Vagina (tissue), 2 donors: ENCODE results near the gene UBE2Q1. TPM values are rescaled to one million over a fixed set of nuclear protein-coding genes. Genes with fewer than 3 reads are reported as not detected.

Source experiments
- DNase-seq, 2 donors: peaks; one replicate each; pipeline ENCODE4 v3.0.0-alpha.2; 2017; ENCODE audit errors: extremely low spot score in 2 of 2
- H3K27ac ChIP-seq: fragments of 200-600 bp; sonication (generic); one replicate; pipeline ENCODE4 v1.5.1; 2019
- H3K27me3 ChIP-seq: fragments of 200-600 bp; sonication (generic); one replicate; pipeline ENCODE4 v1.5.1; 2019
- H3K36me3 ChIP-seq, 2 donors: fragments of 200-600 bp; sonication (generic); one replicate each; pipeline ENCODE4 v1.5.1; 2017 to 2019
- H3K4me1 ChIP-seq: fragments of 200-600 bp; sonication (generic); one replicate; pipeline ENCODE4 v1.5.1; 2019
- H3K4me3 ChIP-seq, 2 donors: fragments of 200-600 bp; sonication (generic); 1 replicate in 1 of 2; 2 replicates in 1 of 2; pipeline ENCODE4 v1.5.1; 2016 to 2019
- H3K9me3 ChIP-seq: fragments of 200-600 bp; sonication (generic); one replicate; pipeline ENCODE4 v1.5.1; 2019
- CTCF ChIP-seq, 3 experiments: fragments of 450-650 bp in 2 of 3; fragments of 200-600 bp in 1 of 3; sonication (generic) in 1 of 3; IDR thresholded peaks; one replicate each; pipeline ENCODE4 v1.5.1; 2017 to 2019; ENCODE audit warnings: antibody characterized with exemption in 3 of 3, mild to moderate bottlenecking in 2 of 3, moderate library complexity in 2 of 3
- POLR2A ChIP-seq, 2 donors: fragments of 450-650 bp; IDR thresholded peaks; one replicate each; pipeline ENCODE4 v1.6.1; 2017; ENCODE audit warnings: antibody characterized with exemption in 2 of 2, mild to moderate bottlenecking in 2 of 2, moderate library complexity in 2 of 2
- POLR2AphosphoS5 ChIP-seq, 2 donors: sonication (generic); formaldehyde crosslinking; IDR thresholded peaks; one replicate each; pipeline ENCODE4 v1.9.0; 2017; ENCODE audit warnings: antibody characterized with exemption in 2 of 2, mild to moderate bottlenecking in 2 of 2, low read depth in 1 of 2; ENCODE audit not compliant: insufficient read depth in 1 of 2
- intact Hi-C: fragments of 100-400 bp; cut with DNase I; formaldehyde crosslinking; loops from one replicate; pipeline ENCODE4 v1.15.1; 2023
- total RNA-seq: library from RNA; depleted of rRNA; stranded (reverse); fragments of >200 nt; gene quantifications from one replicate; pipeline ENCODE4 v1.2.3, GENCODE V29; 2016

Gene UBE2Q1
- total RNA-seq, 1 donor from 2014 or later = 17.9 TPM

DNA sequence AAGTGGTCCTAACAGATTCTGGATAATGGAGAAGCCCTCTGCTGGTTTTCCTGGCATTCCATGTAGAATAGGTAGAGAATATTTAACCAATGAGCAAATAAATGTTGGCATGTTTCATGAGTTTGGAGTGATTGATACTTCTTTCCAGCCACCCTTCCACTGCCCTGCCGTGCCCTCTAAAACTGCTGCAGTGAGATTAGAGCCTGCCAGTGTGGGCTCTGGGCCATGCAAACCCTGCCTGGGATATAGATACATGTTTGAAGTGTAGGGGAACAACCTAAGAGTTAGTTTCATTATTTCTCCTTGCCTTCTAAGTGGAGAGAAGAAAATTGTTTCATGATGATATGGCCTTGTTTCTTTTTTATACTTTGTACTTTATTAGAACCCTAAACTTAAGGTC, 10.4 kb downstream of the UBE2Q1 start:
- H3K27ac ChIP-seq = no peak overlapping the region
- no peaks in the 10 kb centered on the region for H3K27me3 ChIP-seq
- DNase-seq = no peak
- TF ChIP-seq POLR2A (IDR thresholded peaks at IDR 0.05) = no peak
- H3K36me3 ChIP-seq = peaks cover 0 to 38% of the 10 kb centered on the region in 2 donors
- peaks cover 31% of the 10 kb centered on the region for H3K4me1 ChIP-seq
- H3K9me3 ChIP-seq = no peaks in the 10 kb centered on the region
- H3K4me3 ChIP-seq = no peak overlapping the region
- intact Hi-C loops = no loop called here

DNA sequence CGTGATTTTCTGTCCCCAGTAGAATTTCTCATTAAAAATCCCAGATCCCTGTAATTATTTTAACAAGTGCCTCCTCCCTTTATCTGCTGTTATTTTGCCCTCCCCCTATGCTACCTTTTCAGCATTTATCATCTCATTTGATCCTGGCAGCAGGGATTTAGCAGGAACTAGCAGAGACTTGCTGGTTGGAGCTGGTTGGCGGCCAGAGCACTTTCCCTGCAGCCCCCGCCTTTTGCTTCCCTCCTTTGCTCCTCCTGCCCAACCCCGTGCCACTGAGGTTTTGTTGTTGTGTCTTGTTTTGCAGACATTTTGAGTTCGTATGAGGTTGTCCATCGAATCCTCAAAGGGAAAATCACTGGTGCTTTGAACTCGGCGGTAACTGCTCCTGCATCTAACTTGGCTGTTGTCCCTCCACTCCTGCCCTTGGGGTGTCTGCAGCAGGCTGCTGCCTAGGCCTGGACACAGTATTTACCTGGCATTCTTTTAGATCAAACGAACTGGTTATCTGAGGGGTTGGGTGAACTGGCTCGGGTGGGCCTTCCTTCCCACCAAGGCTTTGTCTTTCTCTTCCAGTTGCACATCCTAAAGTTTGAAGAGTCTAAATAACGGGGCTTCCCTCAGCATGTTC, 11.2 kb downstream of the UBE2Q1 start:
- H3K36me3 ChIP-seq = peaks cover 0 to 30% of the 10 kb centered on the region in 2 donors
- TF ChIP-seq POLR2AphosphoS5 (IDR thresholded peaks at IDR 0.05; ENCODE audit: insufficient read depth in 1 of 2, low read depth in 1 of 2) (no peak), POLR2A (IDR thresholded peaks at IDR 0.05) (no peak), CTCF (IDR thresholded peaks at IDR 0.05) (no peak)
- no peaks in the 10 kb centered on the region for H3K9me3 ChIP-seq
- no peak for DNase-seq
- H3K4me1 ChIP-seq = peaks cover 31% of the 10 kb centered on the region
- intact Hi-C loops = no loop called here
- H3K27me3 ChIP-seq = no peaks in the 10 kb centered on the region
- no peak overlapping the region for H3K4me3 ChIP-seq
- no peak overlapping the region for H3K27ac ChIP-seq

GRCh38 chr1:154546264-154547063, 12.0 kb downstream of the UBE2Q1 start:
- Histone ChIP-seq H3K36me3 (peaks cover 0 to 22% of the 10 kb centered on the region in 2 donors), H3K27ac (no peak overlapping the region), H3K4me3 (no peak overlapping the region), H3K4me1 (peaks cover 31% of the 10 kb centered on the region), H3K27me3 (no peaks in the 10 kb centered on the region), H3K9me3 (no peaks in the 10 kb centered on the region)
- DNase-seq = no peak
- intact Hi-C loops = no loop called here
- TF ChIP-seq CTCF (IDR thresholded peaks at IDR 0.05) (peak in 1 of 3 experiments; percentile 44), POLR2AphosphoS5 (IDR thresholded peaks at IDR 0.05; ENCODE audit: insufficient read depth in 1 of 2, low read depth in 1 of 2) (no peak)

DNA sequence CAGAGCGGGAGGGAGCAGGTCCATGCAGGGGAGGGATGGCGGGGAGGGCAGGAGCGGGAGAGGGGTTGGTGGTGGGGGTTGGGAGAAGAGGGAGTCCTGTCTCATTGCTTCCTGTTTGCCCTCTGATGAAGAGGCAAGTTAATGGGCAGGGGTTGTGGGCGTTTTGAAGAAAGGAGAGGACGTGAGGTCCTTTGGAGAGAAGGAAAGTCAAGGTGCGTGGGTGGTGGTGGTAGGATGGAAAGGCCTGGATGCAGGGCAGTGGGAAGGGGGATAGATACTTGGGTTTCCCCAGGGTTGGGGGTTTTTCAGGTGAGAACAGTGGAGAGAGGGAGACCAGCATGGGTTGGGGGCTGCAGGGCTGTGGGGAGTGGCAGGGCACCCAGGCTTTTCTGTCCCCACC, 17.2 kb downstream of the UBE2Q1 start:
- H3K4me3 ChIP-seq = no peak overlapping the region
- H3K9me3 ChIP-seq = no peaks in the 10 kb centered on the region
- H3K27ac ChIP-seq = no peak overlapping the region
- DNase-seq = no peak
- no peaks in the 10 kb centered on the region for H3K4me1 ChIP-seq
- H3K27me3 ChIP-seq = no peaks in the 10 kb centered on the region
- TF ChIP-seq CTCF (IDR thresholded peaks at IDR 0.05) = no peak
- TF ChIP-seq POLR2A (IDR thresholded peaks at IDR 0.05) = no peak
- no peak for TF ChIP-seq POLR2AphosphoS5 (IDR thresholded peaks at IDR 0.05; ENCODE audit: insufficient read depth in 1 of 2, low read depth in 1 of 2)
- intact Hi-C loops = no loop called here
- H3K36me3 ChIP-seq = no peaks in the 10 kb centered on the region

- H3K4me1 ChIP-seq = no peaks in the 10 kb centered on the region
- no peaks in the 10 kb centered on the region for H3K36me3 ChIP-seq
- intact Hi-C loops = no loop called here
- H3K9me3 ChIP-seq = no peaks in the 10 kb centered on the region
- H3K27ac ChIP-seq = no peak overlapping the region
- DNase-seq = no peak
- TF ChIP-seq POLR2AphosphoS5 (IDR thresholded peaks at IDR 0.05; ENCODE audit: insufficient read depth in 1 of 2, low read depth in 1 of 2) (no peak), CTCF (IDR thresholded peaks at IDR 0.05) (no peak), POLR2A (IDR thresholded peaks at IDR 0.05) (no peak)
- no peaks in the 10 kb centered on the region for H3K27me3 ChIP-seq
- no peak overlapping the region for H3K4me3 ChIP-seq
These were observed 18.7 kb downstream of the UBE2Q1 start for GRCh38 chr1:154539486-154540483.
